ENCODE data around the gene SLC7A8.
"Not testable (repeated sequence)": the region's sequence is repeated elsewhere in the genome, so short reads cannot be mapped to it uniquely, and the experiment has no call there.

The SLC7A8 gene

DNA sequence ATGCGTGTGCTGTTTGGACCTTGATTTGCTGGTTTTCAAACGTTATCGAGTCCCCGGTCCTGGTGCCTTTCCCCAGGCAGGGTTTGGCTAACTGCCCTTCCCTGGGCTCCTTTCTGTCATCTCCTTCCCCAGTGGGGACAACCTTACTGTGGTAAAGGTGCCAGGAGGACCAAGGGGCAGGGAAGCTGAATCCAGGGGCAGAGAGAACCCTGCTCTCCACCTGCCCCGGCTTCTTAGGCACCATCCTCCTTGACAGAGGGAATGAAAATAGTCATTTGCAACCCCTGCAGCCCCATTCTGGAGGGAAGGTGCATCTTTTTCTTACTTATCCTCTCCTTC lies 69.4 kb downstream of the SLC7A8 start:
- no peak for DNase-seq (ENCODE audit: low read depth)

DNA sequence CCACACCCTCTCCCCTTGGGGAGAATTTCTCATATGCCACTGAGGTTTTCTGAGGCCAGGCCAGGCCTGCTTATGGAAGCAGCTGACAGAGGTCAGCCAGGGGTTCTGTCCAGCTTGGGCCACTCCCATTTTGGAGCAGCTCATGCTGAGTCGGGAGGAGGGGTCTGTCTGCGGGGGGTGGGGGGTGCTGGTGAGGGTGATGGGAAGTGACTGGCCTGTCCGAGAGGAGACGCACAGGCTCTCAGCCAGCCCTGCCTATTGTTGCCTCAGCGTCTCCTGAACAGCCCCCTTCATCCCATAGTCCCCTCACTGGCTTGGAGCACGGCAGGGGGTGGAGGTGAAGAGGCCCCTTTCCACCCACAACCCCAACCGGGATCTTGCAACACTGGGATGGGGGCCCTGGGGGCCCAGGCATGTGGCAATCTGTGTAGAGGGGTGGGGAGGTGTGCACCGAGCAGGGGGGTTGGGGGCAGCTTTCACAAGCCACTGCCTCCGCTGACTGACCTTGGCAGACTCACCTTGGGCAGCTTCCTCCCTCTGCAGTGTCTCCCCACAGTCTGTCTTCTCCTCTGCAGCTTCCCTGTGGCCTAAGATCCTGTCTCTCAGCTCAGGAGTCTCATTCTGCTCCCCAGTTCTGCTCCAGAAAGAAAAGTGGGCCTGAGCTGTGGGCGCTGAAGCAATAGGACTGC lies 69.9 kb downstream of the SLC7A8 start:
- DNase-seq (ENCODE audit: low read depth): peak; percentile 79

DNA sequence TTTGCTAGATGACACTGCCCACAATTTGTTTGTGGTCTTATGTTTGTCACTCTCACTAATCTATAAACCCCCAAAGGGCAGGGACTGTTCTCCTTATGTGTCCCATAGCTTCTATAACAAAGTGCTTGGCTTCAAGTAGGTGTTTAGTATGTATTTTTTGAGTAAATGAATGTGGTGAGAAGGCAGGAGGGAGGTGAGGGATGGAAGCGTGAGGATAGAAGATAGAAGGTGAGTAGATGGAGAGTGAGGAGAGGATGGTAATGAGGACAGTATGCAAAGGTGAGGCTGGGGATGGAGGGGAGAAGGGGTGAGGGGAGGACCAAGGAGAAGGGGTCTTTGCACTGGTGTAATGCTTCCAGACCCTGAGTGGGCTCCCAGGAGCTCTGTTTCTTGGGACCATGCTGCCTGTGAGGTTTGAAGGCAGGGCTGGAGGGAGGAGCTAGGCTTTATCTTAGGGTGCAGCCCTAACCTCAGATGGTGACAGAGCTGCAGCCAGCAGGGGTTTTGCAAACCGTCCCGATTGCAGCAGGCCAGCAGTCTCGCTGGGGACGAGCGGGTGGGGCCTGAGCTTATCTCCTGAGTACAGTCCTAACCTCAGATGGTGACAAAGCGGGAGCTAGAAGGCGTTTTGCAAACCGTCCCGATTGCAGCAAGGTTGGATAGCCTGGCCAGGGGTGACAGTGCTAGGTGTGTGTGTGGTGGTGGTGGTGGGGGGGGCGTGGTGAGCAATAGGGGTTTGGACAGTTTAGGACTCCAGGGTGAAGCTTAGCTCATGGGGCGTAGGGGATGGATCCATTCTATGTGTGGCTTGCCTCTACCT lies 70.9 kb downstream of the SLC7A8 start:
- peak; percentile 48 for DNase-seq (ENCODE audit: low read depth)

DNA sequence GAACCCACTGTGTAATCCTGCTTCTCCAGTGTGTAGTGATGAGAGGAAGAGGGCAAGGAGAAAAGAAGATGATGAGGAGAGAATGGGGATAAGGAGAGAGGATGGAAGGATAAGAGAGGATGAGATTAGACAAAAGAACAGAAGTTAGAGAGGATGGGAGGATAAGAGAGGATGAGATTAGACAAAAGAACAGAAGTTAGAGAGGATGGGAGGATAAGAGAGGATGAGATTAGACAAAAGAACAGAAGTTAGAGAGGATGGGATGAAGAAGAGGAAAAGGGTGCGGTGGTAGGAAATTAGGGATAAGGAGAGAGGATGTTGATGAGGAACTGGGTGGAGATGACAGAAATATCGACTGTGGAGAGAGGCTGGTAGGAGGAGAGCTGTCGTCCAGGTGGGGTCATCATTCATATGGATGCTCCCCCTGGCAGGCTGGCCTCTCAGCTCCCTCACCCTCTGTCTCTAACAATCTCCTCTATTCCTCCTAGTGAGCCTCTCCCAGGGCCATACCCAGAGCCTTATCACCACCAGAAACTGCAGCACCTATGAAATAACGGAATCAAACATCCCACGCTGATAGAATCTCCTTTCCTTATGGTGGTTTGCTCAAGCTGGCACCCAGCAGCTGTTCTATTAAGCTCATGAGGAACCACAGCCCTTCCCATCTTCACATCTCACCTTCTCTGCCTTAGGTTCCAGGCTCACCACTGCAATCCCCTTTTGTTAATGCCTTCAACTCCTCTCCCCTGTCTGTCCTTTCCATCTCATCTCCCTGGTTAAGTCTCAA lies 72.7 kb downstream of the SLC7A8 start:
- DNase-seq (ENCODE audit: low read depth): no peak

DNA sequence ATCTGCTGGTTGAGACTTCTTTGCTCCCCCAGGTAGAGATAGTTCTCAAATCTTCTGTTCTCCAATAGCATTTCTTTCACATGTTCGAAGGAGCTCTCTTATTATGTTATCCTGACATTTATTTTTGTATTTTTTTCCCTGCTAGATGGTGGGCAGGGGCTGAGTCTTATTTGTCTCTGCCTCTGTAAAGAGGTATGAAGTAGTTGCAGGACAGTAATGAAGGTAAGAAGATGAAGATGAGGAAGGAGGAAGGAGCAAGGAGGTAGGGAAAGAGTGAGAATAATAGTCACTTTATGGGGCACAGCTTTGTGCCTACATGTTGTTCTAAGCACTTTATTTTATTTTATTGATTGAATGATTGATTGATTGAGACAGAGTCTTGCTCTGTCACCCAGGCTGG lies 73.7 kb downstream of the SLC7A8 start:
- no peak for DNase-seq (ENCODE audit: low read depth)

DNA sequence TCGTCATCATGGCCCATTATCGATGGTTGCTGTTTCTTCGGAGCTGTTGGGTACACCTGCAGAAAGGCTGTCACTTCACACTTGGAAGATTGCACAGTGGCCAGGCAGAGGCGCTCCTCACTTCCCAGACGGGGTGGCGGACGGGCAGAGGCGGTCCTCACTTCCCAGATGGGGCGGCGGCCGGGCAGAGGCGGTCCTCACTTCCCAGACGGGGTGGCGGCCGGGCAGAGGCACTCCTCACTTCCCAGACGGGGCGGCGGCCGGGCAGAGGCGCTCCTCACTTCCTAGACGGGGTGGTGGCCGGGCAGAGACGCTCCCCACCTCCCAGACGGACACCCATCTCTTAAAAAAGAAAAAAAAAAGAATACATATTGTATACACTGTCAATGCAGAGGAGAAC lies 75.3 kb downstream of the SLC7A8 start:
- not testable (repeated sequence) for DNase-seq (ENCODE audit: low read depth)

DNA sequence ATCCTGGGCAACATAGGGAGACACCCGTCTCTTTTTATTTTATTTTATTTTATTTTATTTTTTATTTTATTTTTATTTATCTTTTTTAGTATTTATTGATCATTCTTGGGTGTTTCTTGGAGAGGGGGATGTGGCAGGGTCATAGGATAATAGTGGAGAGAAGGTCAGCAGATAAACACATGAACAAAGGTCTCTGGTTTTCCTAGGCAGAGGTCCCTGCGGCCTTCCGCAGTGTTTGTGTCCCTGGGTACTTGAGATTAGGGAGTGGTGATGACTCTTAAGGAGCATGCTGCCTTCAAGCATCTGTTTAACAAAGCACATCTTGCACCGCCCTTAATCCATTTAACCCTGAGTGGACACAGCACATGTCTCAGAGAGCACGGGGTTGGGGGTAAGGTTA lies 75.8 kb downstream of the SLC7A8 start:
- not testable (repeated sequence) for DNase-seq (ENCODE audit: low read depth)

DNA sequence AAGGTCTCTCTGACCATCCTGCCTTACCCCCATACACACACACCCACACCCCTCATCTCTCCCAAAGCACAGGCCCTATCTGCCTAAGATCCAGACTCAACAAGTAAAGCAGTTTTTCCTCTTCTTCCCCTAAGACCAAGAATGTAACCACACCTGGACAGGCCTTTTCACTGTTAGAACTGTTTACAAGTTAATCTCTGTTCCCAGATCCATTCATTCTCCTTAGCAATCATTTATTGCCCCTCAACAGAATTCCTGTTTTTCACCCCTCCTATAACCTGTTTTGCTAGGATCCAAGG lies 76.8 kb downstream of the SLC7A8 start:
- no peak for DNase-seq (ENCODE audit: low read depth)

DNA sequence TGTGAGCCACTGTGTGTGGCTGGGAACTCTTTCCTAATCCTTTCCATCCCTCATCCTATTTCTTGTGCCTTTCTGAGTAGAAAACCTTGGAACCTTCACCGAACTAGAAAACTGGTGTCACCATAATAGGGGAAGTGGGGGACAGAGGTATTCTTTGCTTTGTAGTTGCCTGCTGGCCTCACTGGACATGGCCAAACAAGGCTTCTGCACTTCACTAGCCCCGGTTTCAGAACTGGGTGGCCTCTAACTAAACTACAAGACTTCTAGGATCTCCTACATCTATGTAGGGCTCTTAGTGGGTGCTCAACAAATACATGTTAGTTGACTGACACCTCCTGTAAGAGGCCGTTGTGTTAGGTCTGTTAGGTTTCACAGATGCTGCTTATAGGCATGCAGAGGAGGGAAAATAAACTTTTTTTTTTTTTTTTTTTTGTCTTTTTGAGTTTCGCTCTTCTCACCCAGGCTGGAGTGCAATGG lies 78.1 kb downstream of the SLC7A8 start:
- no peak for DNase-seq (ENCODE audit: low read depth)

DNA sequence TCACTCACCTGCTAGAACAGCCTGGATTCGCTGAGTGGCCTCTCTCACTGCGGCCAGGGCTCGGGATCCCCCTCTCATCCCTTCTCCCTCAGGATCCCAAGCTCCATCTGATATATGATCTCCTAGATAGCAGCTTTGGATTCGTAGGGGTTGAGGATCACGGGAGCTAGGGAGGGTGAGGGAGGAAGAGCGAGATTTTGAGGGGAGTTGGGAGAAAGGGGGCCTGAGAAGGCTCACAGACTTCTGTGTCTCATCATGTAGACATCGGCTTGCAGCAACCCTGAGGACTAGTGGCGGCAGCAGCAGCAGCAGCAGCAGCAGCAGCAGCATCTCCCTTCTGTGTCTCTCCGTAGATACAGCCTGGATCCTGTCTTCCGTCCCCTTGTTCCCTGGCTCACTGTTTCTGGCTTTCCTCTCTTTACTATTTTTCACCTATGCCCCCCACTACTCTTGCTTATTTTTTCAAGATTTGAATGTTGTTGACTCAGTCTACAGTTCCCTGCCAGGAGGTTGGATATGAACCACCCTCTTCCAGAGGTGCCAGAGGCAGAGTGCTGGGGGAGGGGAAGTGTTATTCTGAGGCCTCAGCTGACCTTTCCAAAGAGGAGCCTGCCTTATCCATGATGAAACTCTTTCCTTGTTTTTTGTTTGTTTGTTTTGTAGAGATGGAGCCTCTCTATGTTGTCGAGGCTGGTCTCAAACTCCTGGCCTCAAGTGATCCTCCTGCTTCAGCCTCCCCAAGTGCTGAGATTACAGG lies 78.7 kb downstream of the SLC7A8 start, which contains the start of gene CIROP:
CIROP (minus strand) TSS at position 399 of the 757 bp plus-strand sequence; CDS start at position 330, 69 bp downstream.
- no peak for DNase-seq (ENCODE audit: low read depth)

DNA sequence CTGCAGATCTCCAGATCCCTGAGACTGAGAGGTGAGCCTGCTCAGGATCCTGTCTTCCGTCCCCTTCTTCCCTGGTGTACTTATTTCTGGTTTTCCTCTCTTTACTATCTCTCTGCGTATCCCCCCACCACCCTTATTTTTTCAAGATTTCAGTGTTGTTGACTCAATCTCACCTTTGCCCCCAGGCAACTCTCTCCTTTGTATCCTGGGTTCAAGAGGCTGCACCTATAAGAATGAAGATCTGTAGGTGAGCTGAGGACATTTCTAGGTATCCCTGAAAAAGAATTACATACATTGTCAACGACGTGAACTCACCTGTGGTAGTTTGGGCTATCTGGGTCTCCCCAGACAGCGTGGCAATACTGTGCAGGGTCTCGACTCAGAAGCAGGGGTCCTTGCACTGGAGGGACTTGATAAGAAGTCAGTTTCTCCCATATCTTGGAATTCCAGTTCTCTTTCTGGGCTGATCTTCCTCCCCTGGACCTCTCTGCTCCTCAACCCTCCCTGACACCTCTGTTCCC lies 79.3 kb downstream of the SLC7A8 start:
- DNase-seq (ENCODE audit: low read depth): no peak

DNA sequence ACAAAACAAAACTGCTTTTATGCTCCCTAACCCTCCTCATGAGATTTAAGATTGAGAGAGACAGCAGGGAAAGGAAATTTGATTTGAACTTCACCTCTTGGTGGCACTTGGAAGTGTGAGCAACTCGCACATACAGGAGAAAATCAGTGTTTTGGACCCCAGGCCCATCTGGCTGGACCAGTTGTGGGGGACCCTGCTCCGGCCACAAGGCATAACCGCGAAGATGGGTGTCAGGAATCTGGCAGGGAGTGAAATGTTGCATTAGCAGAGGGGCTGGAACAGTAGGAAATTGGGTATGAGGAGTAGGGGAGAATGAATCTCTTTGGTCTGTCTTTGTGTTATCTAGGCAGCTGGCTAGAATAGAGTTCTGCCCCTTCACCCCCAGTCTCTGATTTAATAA lies 79.9 kb downstream of the SLC7A8 start:
- no peak for DNase-seq (ENCODE audit: low read depth)

DNA sequence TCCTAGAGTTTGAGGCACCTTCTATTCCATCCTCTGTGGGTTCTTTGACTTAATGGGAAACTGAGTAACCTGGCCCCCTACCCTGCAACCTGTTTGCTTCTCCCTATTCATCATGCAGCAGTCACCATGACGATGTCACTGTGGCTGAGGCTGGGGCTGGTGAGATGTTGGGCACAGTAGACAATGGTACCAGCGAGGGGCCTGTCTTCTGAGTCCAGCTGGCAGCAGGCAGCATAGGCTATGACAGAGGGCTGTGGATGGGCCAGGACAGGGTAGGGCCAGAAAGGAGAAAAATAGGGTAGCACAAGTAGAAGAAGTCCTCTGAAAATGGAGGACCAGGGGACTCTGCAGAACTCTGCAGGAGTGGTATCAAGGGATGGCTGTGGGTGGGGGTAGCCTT lies 80.7 kb downstream of the SLC7A8 start:
- no peak for DNase-seq (ENCODE audit: low read depth)

DNA sequence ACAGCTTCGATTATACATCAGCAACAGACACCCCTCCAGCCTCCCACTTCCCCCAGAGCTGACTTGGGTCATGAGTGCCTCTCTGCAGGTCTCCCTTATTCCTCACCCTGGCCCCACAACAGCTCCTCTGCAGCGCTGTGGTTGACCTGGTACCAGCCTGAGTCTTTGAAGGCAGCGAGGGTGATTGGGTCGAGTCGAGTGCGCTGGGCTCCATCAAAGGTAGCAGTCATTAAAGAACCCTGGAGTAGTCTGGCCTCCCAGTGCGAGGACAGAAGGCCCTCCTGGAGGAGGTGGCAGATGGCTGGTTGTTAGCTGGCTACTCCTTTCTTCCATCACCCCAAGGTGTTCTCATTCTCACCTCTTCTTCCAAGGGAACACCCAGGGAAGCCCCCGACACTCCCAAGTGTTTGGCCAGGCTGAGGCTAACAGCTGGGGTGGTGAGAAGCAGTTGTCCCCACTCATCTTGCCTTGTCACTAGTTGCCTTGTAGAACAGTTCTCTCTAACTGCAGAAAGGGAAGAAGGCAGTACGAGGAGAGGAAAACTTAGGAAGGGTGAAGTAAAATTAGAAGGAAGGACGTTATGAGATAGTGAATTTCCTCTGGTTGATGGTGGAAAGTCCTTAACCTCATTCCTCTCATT lies 81.4 kb downstream of the SLC7A8 start:
- DNase-seq (ENCODE audit: low read depth): no peak

DNA sequence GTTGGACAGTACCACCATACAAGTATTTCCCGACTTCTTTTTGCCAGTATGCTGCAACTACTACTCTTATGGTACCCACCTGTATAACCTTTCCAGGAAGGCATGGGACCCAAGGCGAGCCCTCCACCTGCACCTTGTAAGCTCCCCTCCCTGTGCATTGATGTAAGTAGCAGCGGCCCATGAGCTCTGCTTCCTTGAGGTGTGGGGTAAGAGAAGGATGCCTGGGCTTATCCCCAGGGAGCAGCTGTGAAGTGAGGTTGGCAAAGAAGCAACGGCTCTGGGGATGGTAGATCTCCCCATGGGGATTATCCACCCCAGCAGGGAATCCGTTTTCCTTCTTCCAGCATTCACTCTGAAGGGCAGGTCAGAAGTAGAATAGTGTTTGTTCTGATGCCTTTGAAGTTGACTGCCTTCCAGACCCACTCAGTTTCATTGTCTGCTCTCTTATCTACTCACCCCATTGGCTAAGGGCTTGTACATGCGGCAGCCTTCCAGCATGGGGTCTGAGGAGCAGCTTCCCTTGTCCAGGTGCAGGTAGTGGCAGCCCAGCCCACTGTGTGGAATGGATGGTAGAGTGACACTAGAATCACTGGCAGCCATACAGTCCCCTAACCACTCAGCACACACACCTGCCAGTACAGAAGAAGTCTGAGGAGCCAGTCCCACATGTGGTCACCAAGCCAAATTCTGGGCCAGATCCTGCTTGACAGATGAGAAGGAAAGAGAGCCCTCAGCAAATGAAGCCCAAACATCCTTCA lies 82.1 kb downstream of the SLC7A8 start:
- no peak for DNase-seq (ENCODE audit: low read depth)

DNA sequence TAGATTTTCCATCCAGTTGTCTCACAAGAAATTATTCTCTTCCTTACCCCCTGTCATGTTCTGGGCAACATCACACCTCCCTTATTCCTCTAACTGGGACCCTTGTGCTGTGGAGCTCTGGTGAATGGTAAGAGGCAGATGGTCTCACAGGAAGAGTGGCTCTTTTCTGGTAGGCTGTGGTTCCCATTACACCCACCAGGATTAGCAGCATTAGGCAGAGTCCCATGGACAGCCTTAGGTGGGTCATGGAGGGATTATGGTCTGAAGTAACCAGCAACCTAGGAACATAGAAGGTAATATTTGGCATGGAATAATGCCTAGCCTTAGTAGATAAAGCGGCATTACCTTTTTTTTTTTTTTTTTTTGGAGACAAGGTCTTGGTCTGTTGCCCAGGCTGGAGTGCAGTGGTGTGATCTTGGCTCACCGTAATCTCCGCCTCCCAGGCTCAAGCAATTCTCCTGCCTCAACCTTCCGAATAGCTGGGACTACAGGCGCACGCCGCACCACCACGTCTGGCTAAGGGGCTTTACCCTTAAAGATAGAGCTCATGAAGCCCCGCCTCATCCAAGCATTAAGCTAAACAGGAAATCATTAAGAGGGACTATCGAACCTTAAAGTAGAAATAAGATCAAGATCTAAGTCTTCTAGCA lies 84.1 kb downstream of the SLC7A8 start:
- no peak for DNase-seq (ENCODE audit: low read depth)

DNA sequence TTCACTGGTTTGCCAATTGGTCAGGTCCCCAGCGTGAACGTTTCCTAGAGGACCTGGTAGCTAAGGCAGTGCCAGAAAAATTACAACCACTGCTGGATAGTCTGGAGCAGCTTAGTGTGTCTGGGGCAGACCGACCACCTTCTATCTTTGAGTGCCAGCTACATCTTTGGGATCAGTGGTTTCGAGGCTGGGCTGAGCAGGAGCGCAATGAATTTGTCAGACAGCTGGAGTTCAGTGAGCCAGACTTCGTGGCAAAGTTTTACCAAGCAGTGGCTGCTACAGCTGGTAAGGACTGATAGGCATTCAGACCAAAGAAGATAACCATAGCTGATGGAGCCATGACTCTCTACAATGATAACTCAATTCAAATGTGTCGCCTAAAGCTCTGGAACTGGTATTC lies 85.7 kb downstream of the SLC7A8 start:
- DNase-seq (ENCODE audit: low read depth): no peak

DNA sequence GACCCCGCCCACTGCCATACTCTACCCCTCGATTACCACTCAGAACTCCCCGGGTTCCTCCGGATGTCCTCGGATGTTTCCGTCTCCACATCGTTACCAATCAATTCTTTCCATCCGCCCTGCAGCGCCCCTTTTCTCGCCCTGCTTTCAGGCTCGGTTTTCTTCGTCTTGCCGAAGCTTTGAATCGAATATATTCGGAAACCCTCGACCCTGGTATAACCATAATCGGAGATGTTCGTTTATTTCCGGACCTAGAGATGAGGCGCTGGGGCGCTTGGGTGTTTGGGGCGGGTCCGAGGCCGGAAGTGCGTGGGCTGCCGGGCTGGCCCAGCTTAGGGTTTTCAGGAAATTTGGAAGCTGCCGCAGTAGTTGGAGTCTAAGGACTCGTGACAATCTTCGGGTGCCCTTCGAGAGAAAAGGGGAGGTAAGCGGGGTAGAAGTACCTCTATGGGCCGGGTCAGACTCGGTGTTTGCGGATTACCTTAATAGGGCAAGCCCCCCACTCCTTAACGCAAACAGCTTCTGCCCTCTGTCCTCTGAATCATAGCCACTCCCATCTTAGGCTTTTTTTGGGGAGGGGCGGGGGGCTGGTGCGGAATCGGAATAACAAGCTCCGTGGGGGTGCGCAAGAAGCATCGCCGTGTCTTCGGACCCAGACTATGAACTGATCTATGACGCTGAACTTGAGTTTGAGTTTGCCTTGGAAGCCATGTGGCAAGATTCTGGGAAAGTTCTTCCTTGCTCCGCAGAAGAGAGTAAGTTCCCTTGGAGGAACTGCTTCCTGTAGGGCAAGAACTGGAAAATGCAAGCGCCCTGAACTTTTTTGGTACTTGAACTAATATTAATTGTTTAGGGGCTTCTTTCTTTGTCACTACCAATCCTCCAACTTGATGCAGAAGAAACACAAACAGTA lies 88.0 kb downstream of the SLC7A8 start, which contains the start of gene C14orf119:
C14orf119 (plus strand) TSS at position 310 of the 913 bp plus-strand sequence. CDS start 2,154 bp downstream, outside the sequence.
- peak; percentile 99 for DNase-seq (ENCODE audit: low read depth)

DNA sequence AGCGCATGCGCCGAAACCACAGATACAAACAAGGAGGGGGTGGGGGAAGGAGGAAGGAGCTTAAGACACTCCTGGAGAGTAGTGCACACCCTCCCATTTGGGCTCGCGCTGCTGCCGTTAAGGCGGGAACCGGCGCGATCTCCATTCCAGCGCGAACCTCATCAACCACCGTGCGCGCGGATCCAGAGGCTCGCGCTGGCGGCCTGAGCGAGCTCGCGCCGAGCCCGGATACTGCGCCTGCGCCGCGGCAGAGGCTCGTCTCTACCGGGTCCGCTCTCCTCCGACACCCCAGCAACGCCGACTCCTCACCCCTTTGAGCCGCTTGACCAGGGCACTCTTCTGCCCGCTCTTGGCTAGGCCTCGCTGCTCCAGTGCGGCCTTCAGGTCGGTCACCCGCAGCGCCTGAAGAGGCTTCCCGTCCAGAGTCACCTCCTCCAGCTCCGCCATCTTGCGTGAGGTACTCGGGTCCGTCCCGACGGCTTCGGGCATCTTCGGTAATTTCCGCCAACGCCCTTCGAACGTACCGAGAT lies 88.7 kb downstream of the SLC7A8 start, which contains the start of gene ACIN1:
ACIN1 (minus strand) TSS at position 471 of the 530 bp plus-strand sequence; CDS start at position 447, 24 bp downstream.
- DNase-seq (ENCODE audit: low read depth): peak; percentile 80

All from amniotic epithelial cell (primary cell).